ENCODE data around the gene GPX8.

DNA sequence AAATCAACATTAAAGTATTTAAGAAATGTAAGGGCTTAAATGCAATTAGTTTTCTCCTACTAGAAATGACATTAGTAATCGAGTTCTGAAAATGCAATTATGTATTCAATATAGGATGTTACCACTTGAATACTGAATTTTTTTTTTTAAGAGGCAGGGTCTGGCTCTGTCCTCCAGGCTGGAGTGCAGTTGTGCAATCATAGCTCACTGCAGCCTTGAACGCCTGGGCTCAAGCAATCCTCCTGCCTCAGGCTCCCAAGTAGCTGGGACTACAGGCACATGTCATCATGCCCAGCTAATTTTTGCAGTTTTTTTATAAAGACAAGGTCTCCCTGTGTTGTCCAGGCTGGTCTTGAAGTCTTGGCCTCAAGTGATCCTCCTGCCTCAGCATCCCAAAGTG lies 11.5 kb downstream of the GPX8 start:
- TF ChIP-seq, protein P1, sequence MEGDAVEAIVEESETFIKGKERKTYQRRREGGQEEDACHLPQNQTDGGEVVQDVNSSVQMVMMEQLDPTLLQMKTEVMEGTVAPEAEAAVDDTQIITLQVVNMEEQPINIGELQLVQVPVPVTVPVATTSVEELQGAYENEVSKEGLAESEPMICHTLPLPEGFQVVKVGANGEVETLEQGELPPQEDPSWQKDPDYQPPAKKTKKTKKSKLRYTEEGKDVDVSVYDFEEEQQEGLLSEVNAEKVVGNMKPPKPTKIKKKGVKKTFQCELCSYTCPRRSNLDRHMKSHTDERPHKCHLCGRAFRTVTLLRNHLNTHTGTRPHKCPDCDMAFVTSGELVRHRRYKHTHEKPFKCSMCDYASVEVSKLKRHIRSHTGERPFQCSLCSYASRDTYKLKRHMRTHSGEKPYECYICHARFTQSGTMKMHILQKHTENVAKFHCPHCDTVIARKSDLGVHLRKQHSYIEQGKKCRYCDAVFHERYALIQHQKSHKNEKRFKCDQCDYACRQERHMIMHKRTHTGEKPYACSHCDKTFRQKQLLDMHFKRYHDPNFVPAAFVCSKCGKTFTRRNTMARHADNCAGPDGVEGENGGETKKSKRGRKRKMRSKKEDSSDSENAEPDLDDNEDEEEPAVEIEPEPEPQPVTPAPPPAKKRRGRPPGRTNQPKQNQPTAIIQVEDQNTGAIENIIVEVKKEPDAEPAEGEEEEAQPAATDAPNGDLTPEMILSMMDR (IDR thresholded peaks at IDR 0.05 in 8 of 11, conservative IDR thresholded peaks at IDR 0.05 in 3 of 11), result no peak
- TF ChIP-seq POLR2A (IDR thresholded peaks at IDR 0.05) (no peak), POLR2AphosphoS5 (IDR thresholded peaks at IDR 0.05) (no peak)
